Heart left ventricle (tissue), 16 donors: ENCODE measurements around the gene SETD7. TPM values are rescaled to one million over a fixed set of nuclear protein-coding genes. Genes with fewer than 3 reads are reported as not detected.
"Not testable (repeated sequence)": the region's sequence is repeated elsewhere in the genome, so short reads cannot be mapped to it uniquely, and the experiment has no call there.

ENCODE experiments used
- ATAC-seq, 4 donors: fragments of 200-7000 bp; cut with Tn5 transposase; one replicate each; pipeline ENCODE4 v1.9.1; 2020 to 2022; ENCODE audit warnings: moderate library complexity in 4 of 4, mild to moderate bottlenecking in 3 of 4, moderate number of reproducible peaks in 1 of 4
- DNase-seq, 5 donors: peaks; one replicate each; pipeline ENCODE4 v3.0.0-alpha.2; 2020
- H3K27ac ChIP-seq, 12 donors: fragments of 200-600 bp; sonication (generic) in 4 of 12; one replicate each; pipeline versions ENCODE4 v1.5.0 to v1.8.0; 2016 to 2022; ENCODE audit warnings: mild to moderate bottlenecking in 2 of 12
- H3K27me3 ChIP-seq, 9 donors: fragments of 200-600 bp; sonication (generic) in 2 of 9; one replicate each; pipeline versions ENCODE4 v1.5.1 to v1.8.0; 2016 to 2022; ENCODE audit warnings: mild to moderate bottlenecking in 3 of 9
- H3K36me3 ChIP-seq, 9 donors: fragments of 200-600 bp; sonication (generic) in 2 of 9; one replicate each; pipeline versions ENCODE4 v1.5.0 to v1.8.0; 2018 to 2022; ENCODE audit warnings: mild to moderate bottlenecking in 2 of 9
- H3K4me1 ChIP-seq, 12 donors: fragments of 200-600 bp; sonication (generic) in 4 of 12; one replicate each; pipeline versions ENCODE4 v1.5.0 to v1.8.0; 2016 to 2022; ENCODE audit warnings: mild to moderate bottlenecking in 3 of 12
- H3K4me3 ChIP-seq, 12 donors: fragments of 200-600 bp; sonication (generic) in 4 of 12; one replicate each; pipeline versions ENCODE4 v1.5.0 to v1.8.0; 2017 to 2022; ENCODE audit warnings: mild to moderate bottlenecking in 9 of 12, moderate library complexity in 4 of 12
- H3K9me3 ChIP-seq, 12 donors: fragments of 200-600 bp; sonication (generic) in 4 of 12; one replicate each; pipeline versions ENCODE4 v1.5.0 to v1.8.0; 2016 to 2022; ENCODE audit warnings: mild to moderate bottlenecking in 1 of 12
- CTCF ChIP-seq, 12 donors: fragments of 200-600 bp; sonication (generic) in 4 of 12; IDR thresholded peaks; one replicate each; pipeline versions ENCODE4 v1.5.0 to v1.8.0; 2018 to 2022; ENCODE audit warnings: antibody characterized with exemption in 12 of 12, mild to moderate bottlenecking in 5 of 12
- POLR2A ChIP-seq, 2 donors: fragments of 450-650 bp; IDR thresholded peaks; one replicate each; pipeline ENCODE4 v1.6.1; 2017; ENCODE audit warnings: antibody characterized with exemption in 2 of 2, mild to moderate bottlenecking in 2 of 2, moderate library complexity in 2 of 2
- WGBS, 4 donors: extraction: QIAGEN DNeasy Blood & Tissue Kit in 2 of 4; methylation state at CpG; one replicate each; pipeline versions ENCODE4 v1.1.5 to v1.1.7; 2013 to 2018; 5-methylcytosine and 5-hydroxymethylcytosine counted together
- intact Hi-C, 10 donors: fragments of 100-400 bp; cut with DNase I; formaldehyde crosslinking; loops; one replicate each; pipeline versions ENCODE4 v1.11.1 to v1.14.2; 2022
- polyA plus RNA-seq, 2 donors: library from polyadenylated mRNA; stranded (reverse); fragments of 200-250 nt; gene quantifications; one replicate each; pipeline ENCODE4 v1.2.3, GENCODE V29; 2013
- total RNA-seq, 9 donors: library from RNA; depleted of rRNA in 2 of 9; stranded (reverse); fragments of >200 nt in 2 of 9; fragmentation: NEBNext Ultra II Directional in 3 of 9; extraction: Animal tissue kit (Norgen Biotek cat#: 25700) in 3 of 9; gene quantifications; one replicate each; pipeline versions ENCODE4 v1.1.0 to v1.2.4, GENCODE V29; 2016 to 2023
- donor health status: ischemic (EF 13 %, LVEDD 7.1; RV severe dilation, severe dysfunction).
- donor health status: healthy with polysubstance abuse.
- donor health status: DM: no; HTN: yes; CAD: no.
- donor health status: DM: no; HTN: no; CAD: no.
- donor health status: ischemic (EF 25% LVEDD 6.9; RV normal size, moderate dysfunction).
- donor health status: ischemic (EF 25% LVEDD 5.7; RV mildly dilated, moderate dysfunction).
- donor health status: healthy.
- donor health status: DM: yes; HTN: yes; CAD: no.
- donor health status: ischemic (EF 35%, LVEDD 5.7; RV mildly dilated, moderate dysfunction).
- donor health status: nonischemic (EF 11% LVEDD 7.7; RV severe dilation, severe dysfunction).
- donor health status: DM: yes; HTN: yes; CAD: no.
- donor health status: PGD.
- donor health status: ischemic (EF 29% LVEDD 5.4; RV normal size, mild dysfunction).
- donor health status: nonischemic (EF 23%, LVEDD 6.1; RV moderate dilation, normal function).

SETD7 gene
- total and polyA plus RNA-seq, 11 donors = 11.2 to 78.6 (median 58.0) TPM

GRCh38 chr4:139453041-139453370 is 103.0 kb downstream of the SETD7 start:
- no peaks in the 10 kb centered on the region for H3K27me3 ChIP-seq
- no peaks in the 10 kb centered on the region for H3K36me3 ChIP-seq
- peak overlapping the region; percentile 71 to 95 (median 90) for H3K4me3 ChIP-seq
- DNase-seq (no peak), ATAC-seq (peak in 3 of 4 donors; percentile 8 to 33 (median 16))
- H3K9me3 ChIP-seq = no peaks in the 10 kb centered on the region
- 1 to 4% (median 3%) methylated on average over 6 to 15 of the region's 15 CpGs for WGBS, 4 donors
- no peak for TF ChIP-seq POLR2A (IDR thresholded peaks at IDR 0.05)
- TF ChIP-seq CTCF (IDR thresholded peaks at IDR 0.05) = peak in 7 of 12 donors; percentile 24 to 35 (median 27)
- H3K4me1 ChIP-seq = peaks cover 9 to 53% (median 29%) of the 10 kb centered on the region in 12 donors
- H3K27ac ChIP-seq = peak overlapping the region; percentile 88 to 99 (median 97)
- intact Hi-C loops = loop anchor here in 5 of 10 donors (1.0 to 10.0 kb wide), 10 partner anchors 34 to 371 kb away; partner anchors contain the start of genes SETD7 (in 4 of the 5) and ELF2 (in 1 of the 5)

GRCh38 chr4:139451997-139452396 is 104.0 kb downstream of the SETD7 start:
- intact Hi-C loops = loop anchor here in 4 of 10 donors (2.0 to 10.0 kb wide), 8 partner anchors 35 to 370 kb away; partner anchors contain the start of genes SETD7 (in 3 of the 4) and ELF2 (in 1 of the 4)
- no peaks in the 10 kb centered on the region for H3K9me3 ChIP-seq
- H3K4me1 ChIP-seq = peaks cover 9 to 43% (median 25%) of the 10 kb centered on the region in 12 donors
- ATAC-seq (no peak), DNase-seq (no peak)
- TF ChIP-seq CTCF (IDR thresholded peaks at IDR 0.05) (no peak), POLR2A (IDR thresholded peaks at IDR 0.05) (no peak)
- peak overlapping the region in 3 of 12 donors; percentile 88 to 92 (median 88) for H3K4me3 ChIP-seq
- H3K27me3 ChIP-seq = no peaks in the 10 kb centered on the region
- 83 to 100% (median 92%) methylated on average over 1 of the region's 1 CpG for WGBS, 4 donors
- no peaks in the 10 kb centered on the region for H3K36me3 ChIP-seq
- H3K27ac ChIP-seq = no peak overlapping the region

- H3K27me3 ChIP-seq = no peaks in the 10 kb centered on the region
- peaks cover 2 to 29% (median 14%) of the 10 kb centered on the region in 12 donors for H3K4me1 ChIP-seq
- no peak for ATAC-seq
- no peaks in the 10 kb centered on the region for H3K36me3 ChIP-seq
- 92 to 99% (median 96%) methylated on average over 2 of the region's 2 CpGs for WGBS, 4 donors
- intact Hi-C loops = loop anchor here in 3 of 10 donors (5.0 to 10.0 kb wide), 5 partner anchors 33 to 368 kb away; partner anchors contain the start of gene SETD7 (in 2 of the 3)
- no peak overlapping the region for H3K27ac ChIP-seq
- no peak for DNase-seq
- TF ChIP-seq POLR2A (IDR thresholded peaks at IDR 0.05) (no peak), CTCF (IDR thresholded peaks at IDR 0.05) (no peak)
- H3K4me3 ChIP-seq = no peak overlapping the region
- H3K9me3 ChIP-seq = no peaks in the 10 kb centered on the region
Measured at GRCh38 chr4:139450586-139450985, 105.4 kb downstream of the SETD7 start.

- H3K36me3 ChIP-seq, H3K27me3 ChIP-seq, H3K4me3 ChIP-seq, DNase-seq, H3K27ac ChIP-seq, intact Hi-C loops, H3K4me1 ChIP-seq, H3K9me3 ChIP-seq, ATAC-seq: not testable (repeated sequence)
- 93 to 96% (median 95%) methylated on average over 4 of the region's 4 CpGs for WGBS, 4 donors
Measured at GRCh38 chr4:139447078-139447477, 108.9 kb downstream of the SETD7 start.

Other genes starting within 250 kb of the SETD7 start
- 1 to 10 TPM; 4.8 to 9.4 (median 6.9) TPM for gene RAB33B, start 102.1 kb downstream of the SETD7 start, total RNA-seq
- gene RAB33B, start 102.1 kb downstream of the SETD7 start, polyA plus RNA-seq = 1 to 10 TPM; 2.3 to 4.1 TPM
- gene MGST2, start 109.6 kb upstream of the SETD7 start, total RNA-seq = 100 to 1,000 TPM in 7 of 9 donors, 10 to 100 TPM in 2; 94.7 to 122 (median 105) TPM
- 100 to 1,000 TPM in 1 of 2 donors, 10 to 100 TPM in 1; 86.6 to 209 TPM for gene MGST2, start 109.6 kb upstream of the SETD7 start, polyA plus RNA-seq